ENCODE measurements around the gene COL1A1. TPM values are rescaled to one million over a fixed set of nuclear protein-coding genes. Genes with fewer than 3 reads are reported as not detected.

COL1A1 gene
- polyA plus RNA-seq, 1 of the 3 experiments (the other 2 are of a cell fraction) = 1,461 TPM

DNA sequence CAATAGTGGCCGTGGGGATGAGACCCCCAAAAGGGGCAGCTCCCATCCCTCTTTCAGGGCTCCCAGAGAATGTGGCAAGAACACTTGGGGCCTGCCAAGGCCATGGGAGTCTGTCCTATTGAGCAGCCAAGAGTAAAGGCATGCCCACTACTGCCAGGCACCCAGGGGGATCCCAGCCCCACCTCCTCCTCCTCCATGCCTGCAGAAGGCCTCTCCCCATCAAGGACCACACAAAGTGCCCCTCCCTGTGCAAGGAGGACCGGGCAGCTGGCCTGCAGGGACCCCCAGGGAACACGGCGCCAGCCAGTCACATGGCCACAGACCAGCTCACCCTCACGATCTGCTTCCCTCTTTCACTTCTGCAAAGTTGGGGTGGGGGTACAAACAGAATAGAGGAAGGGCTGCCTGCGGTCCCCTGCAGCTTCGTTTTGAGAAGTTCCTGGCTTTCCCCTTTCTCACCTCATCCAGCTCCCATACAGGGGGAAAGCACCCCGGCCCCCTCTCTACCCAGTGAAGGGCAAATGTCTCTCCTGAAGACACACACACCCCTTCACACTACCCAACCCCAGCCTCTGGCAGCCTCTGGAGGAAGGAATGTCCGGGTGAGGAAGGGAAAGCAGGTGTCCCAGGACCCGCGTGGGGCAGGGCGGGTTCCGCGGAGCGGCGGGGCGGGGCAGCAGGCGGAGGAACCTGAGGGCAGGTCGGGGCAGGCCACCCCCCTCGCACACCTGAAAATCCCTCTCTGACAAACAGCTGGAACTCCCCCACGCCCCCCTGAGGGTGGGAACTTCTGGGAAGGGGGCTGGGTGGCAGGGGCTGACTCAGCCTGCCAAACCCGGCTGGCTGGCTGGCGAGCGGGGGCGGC is 53.0 kb downstream of the COL1A1 start (continued):
- TF ChIP-seq RXRA (IDR thresholded peaks at IDR 0.05; ENCODE audit: borderline replicate concordance, low read depth) = no peak
- no peak; the same call in none of the 2 replicates for TF ChIP-seq MXI1 (IDR thresholded peaks at IDR 0.05; ENCODE audit: low read depth, low read length)
- TF ChIP-seq, protein P1, sequence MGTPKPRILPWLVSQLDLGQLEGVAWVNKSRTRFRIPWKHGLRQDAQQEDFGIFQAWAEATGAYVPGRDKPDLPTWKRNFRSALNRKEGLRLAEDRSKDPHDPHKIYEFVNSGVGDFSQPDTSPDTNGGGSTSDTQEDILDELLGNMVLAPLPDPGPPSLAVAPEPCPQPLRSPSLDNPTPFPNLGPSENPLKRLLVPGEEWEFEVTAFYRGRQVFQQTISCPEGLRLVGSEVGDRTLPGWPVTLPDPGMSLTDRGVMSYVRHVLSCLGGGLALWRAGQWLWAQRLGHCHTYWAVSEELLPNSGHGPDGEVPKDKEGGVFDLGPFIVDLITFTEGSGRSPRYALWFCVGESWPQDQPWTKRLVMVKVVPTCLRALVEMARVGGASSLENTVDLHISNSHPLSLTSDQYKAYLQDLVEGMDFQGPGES (IDR thresholded peaks at IDR 0.05; ENCODE audit: low read depth, low read length) = no peak
- no peak for TF ChIP-seq FOXM1 (IDR thresholded peaks at IDR 0.05; ENCODE audit: low read depth)
- peak; percentile 76; the same call in 1 of the 2 replicates for TF ChIP-seq SIN3A (IDR thresholded peaks at IDR 0.05; ENCODE audit: borderline replicate concordance, low read depth, low read length)
- no peak for TF ChIP-seq USF2 (IDR thresholded peaks at IDR 0.05; ENCODE audit: borderline replicate concordance, low read depth, low read length)
- TF ChIP-seq EP300 (IDR thresholded peaks at IDR 0.05; ENCODE audit: borderline replicate concordance in 1 of 2, low read depth in 1 of 2, low read length in 1 of 2) = no peak
- TF ChIP-seq FOSL2 (IDR thresholded peaks at IDR 0.05; ENCODE audit: borderline replicate concordance, low read depth) = no peak; the same call in 1 of the 2 replicates
- TF ChIP-seq, protein P2, sequence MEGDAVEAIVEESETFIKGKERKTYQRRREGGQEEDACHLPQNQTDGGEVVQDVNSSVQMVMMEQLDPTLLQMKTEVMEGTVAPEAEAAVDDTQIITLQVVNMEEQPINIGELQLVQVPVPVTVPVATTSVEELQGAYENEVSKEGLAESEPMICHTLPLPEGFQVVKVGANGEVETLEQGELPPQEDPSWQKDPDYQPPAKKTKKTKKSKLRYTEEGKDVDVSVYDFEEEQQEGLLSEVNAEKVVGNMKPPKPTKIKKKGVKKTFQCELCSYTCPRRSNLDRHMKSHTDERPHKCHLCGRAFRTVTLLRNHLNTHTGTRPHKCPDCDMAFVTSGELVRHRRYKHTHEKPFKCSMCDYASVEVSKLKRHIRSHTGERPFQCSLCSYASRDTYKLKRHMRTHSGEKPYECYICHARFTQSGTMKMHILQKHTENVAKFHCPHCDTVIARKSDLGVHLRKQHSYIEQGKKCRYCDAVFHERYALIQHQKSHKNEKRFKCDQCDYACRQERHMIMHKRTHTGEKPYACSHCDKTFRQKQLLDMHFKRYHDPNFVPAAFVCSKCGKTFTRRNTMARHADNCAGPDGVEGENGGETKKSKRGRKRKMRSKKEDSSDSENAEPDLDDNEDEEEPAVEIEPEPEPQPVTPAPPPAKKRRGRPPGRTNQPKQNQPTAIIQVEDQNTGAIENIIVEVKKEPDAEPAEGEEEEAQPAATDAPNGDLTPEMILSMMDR (IDR thresholded peaks at IDR 0.05) = peak; percentile 49
- TF ChIP-seq RAD21 (IDR thresholded peaks at IDR 0.05; ENCODE audit: low read length) = 0 out of 2 replicates have a peak, but pooled peaks have one; percentile 14
- TF ChIP-seq FOXJ3 (CRISPR knock-in tag; IDR thresholded peaks at IDR 0.05) = no peak
- no peak for TF ChIP-seq JUND (IDR thresholded peaks at IDR 0.05)
- no peak for TF ChIP-seq MEF2A (IDR thresholded peaks at IDR 0.05; ENCODE audit: borderline replicate concordance, low read depth)
- TF ChIP-seq TEAD4 (IDR thresholded peaks at IDR 0.05; ENCODE audit: borderline replicate concordance, insufficient read depth) = 0 out of 2 replicates have a peak, but pooled peaks have one; percentile 9

- H3K36me3 ChIP-seq (replicated peaks in 1 of 2; ENCODE audit: control insufficient read depth in 1 of 2, insufficient read depth in 2 of 2, low read length in 1 of 2) = peaks cover 15 to 30% of the 10 kb centered on the region in 2 experiments
- no peaks in the 10 kb centered on the region for H3K9me2 ChIP-seq
- peak overlapping the region; percentile 92 for H3K9ac ChIP-seq
- peaks cover 27 to 46% of the 10 kb centered on the region in 2 experiments; a peak in 3 of 4 replicates for H3K4me1 ChIP-seq (ENCODE audit: control insufficient read depth in 1 of 2, insufficient read depth in 2 of 2, low read depth in 1 of 2, low read length in 1 of 2)
- no peak overlapping the region for H2AFZ ChIP-seq (ENCODE audit: low read depth)
- H3K9me3 ChIP-seq = no peaks in the 10 kb centered on the region
- peak overlapping the region; percentile 66 to 81 for H3K4me3 ChIP-seq (ENCODE audit: low read depth in 2 of 2, low read length in 1 of 2)
- peaks cover 57% of the 10 kb centered on the region for H4K20me1 ChIP-seq (ENCODE audit: insufficient read depth)
- CTCF ChIA-PET = interaction anchor here (0.7 to 12.8 kb wide), 15 partner anchors 10 to 149 kb away, joined by 3 to 169 read pairs (median 5); partner anchors contain the start of genes COL1A1 and SGCA
- H3K27ac ChIP-seq (ENCODE audit: low read depth in 2 of 2, low read length in 1 of 2) = peak overlapping the region; percentile 2 to 54; a peak in 3 of 4 replicates
- H3K79me2 ChIP-seq (ENCODE audit: insufficient read depth) = peaks cover 75% of the 10 kb centered on the region
- POLR2A ChIA-PET = interaction anchor here (0.6 to 2.0 kb wide), 3 partner anchors 11 to 53 kb away, joined by 3 to 8 read pairs (median 6); partner anchors contain the start of gene PDK2
- peak overlapping the region; percentile 97 for H3K4me2 ChIP-seq
- no peaks in the 10 kb centered on the region for H3K27me3 ChIP-seq (ENCODE audit: insufficient read depth)
- H3F3A ChIP-seq (replicated peaks; ENCODE audit: insufficient read depth) = peaks cover 26% of the 10 kb centered on the region
- peak; percentile 70 for DNase-seq
- 35% methylated on average over 5 of the region's 5 CpGs for WGBS (ENCODE audit: low lambda C conversion rate)
- TF ChIP-seq GATA2 (CRISPR knock-in tag; IDR thresholded peaks at IDR 0.05) = no peak
- TF ChIP-seq RXRA (IDR thresholded peaks at IDR 0.05; ENCODE audit: borderline replicate concordance, low read depth) = no peak
- TF ChIP-seq FOXM1 (IDR thresholded peaks at IDR 0.05; ENCODE audit: low read depth) = no peak
- TF ChIP-seq JUND (IDR thresholded peaks at IDR 0.05) = no peak
- no peak for TF ChIP-seq SMC3 (IDR thresholded peaks at IDR 0.05; ENCODE audit: low read depth, low read length)
- no peak for TF ChIP-seq GABPA (IDR thresholded peaks at IDR 0.05; ENCODE audit: low read depth)
- TF ChIP-seq ELF1 (IDR thresholded peaks at IDR 0.05) = no peak
- no peak for TF ChIP-seq RAD21 (IDR thresholded peaks at IDR 0.05; ENCODE audit: low read length)
- no peak for TF ChIP-seq FOXJ3 (CRISPR knock-in tag; IDR thresholded peaks at IDR 0.05)
- TF ChIP-seq EP300 (IDR thresholded peaks at IDR 0.05; ENCODE audit: borderline replicate concordance in 1 of 2, low read depth in 1 of 2, low read length in 1 of 2) = no peak
- TF ChIP-seq REST (IDR thresholded peaks at IDR 0.05; ENCODE audit: low read depth, low read length) = no peak
- TF ChIP-seq USF1 (IDR thresholded peaks at IDR 0.05; ENCODE audit: borderline replicate concordance, low read depth) = no peak
- TF ChIP-seq TEAD4 (IDR thresholded peaks at IDR 0.05; ENCODE audit: borderline replicate concordance, insufficient read depth) = no peak
Measured at GRCh38 chr17:50147841-50148225, 53.6 kb downstream of the COL1A1 start.
